ENCODE results near the gene SLC2A4RG.

The SLC2A4RG gene

GRCh38 chr20:63699466-63700198, 39.9 kb upstream of the SLC2A4RG start:
- DNase-seq (ENCODE audit: low read depth in 2 of 2) = no peak

- no peak for DNase-seq (ENCODE audit: low read depth in 2 of 2)
These were observed 39.2 kb upstream of the SLC2A4RG start for GRCh38 chr20:63700199-63701050.

- DNase-seq (ENCODE audit: low read depth in 2 of 2) = no peak
These were observed 38.6 kb upstream of the SLC2A4RG start for GRCh38 chr20:63701051-63701328.

- no peak for DNase-seq (ENCODE audit: low read depth in 2 of 2)
These were observed 38.1 kb upstream of the SLC2A4RG start for GRCh38 chr20:63701329-63702035.

- no peak for DNase-seq (ENCODE audit: low read depth in 2 of 2)
These were observed 37.4 kb upstream of the SLC2A4RG start for GRCh38 chr20:63702036-63702665.

- no peak for DNase-seq (ENCODE audit: low read depth in 2 of 2)
These were observed 36.7 kb upstream of the SLC2A4RG start for GRCh38 chr20:63702751-63703470.

GRCh38 chr20:63703471-63703975, 36.1 kb upstream of the SLC2A4RG start:
- DNase-seq (ENCODE audit: low read depth in 2 of 2) = no peak

GRCh38 chr20:63703976-63704748, 35.4 kb upstream of the SLC2A4RG start:
- DNase-seq (ENCODE audit: low read depth in 2 of 2) = no peak

- no peak for DNase-seq (ENCODE audit: low read depth in 2 of 2)
These were observed 34.8 kb upstream of the SLC2A4RG start for GRCh38 chr20:63704749-63705117.

GRCh38 chr20:63705232-63706026, 34.1 kb upstream of the SLC2A4RG start:
- no peak for DNase-seq (ENCODE audit: low read depth in 2 of 2)

GRCh38 chr20:63706027-63706695, 33.4 kb upstream of the SLC2A4RG start:
- no peak for DNase-seq (ENCODE audit: low read depth in 2 of 2)

GRCh38 chr20:63706852-63707557, 32.6 kb upstream of the SLC2A4RG start:
- DNase-seq (ENCODE audit: low read depth in 2 of 2) = peak in 1 of 2 donors; percentile 53

- DNase-seq (ENCODE audit: low read depth in 2 of 2) = peak; percentile 79 to 80
These were observed 31.8 kb upstream of the SLC2A4RG start, which contains the start of the genes ARFRP1 and ZGPAT for GRCh38 chr20:63707558-63708300. ARFRP1 (minus strand) TSS chr20:63707976; CDS start chr20:63707091, 885 bp downstream. ZGPAT (plus strand) TSS chr20:63708039; CDS start chr20:63708581, 542 bp downstream.

- no peak for DNase-seq (ENCODE audit: low read depth in 2 of 2)
These were observed 31.1 kb upstream of the SLC2A4RG start for GRCh38 chr20:63708301-63709148.

- DNase-seq (ENCODE audit: low read depth in 2 of 2) = no peak
These were observed 30.4 kb upstream of the SLC2A4RG start for GRCh38 chr20:63709149-63709527.

- DNase-seq (ENCODE audit: low read depth in 2 of 2) = no peak
These were observed 28.4 kb upstream of the SLC2A4RG start for GRCh38 chr20:63711085-63711645.
